Measurements from ENCODE around the gene MSMB.
"Not testable (repeated sequence)": the region's sequence is repeated elsewhere in the genome, so short reads cannot be mapped to it uniquely, and the experiment has no call there.

MSMB gene

GRCh38 chr10:46001187-46001756 lies 44.8 kb downstream of the MSMB start:
- no peaks in the 10 kb centered on the region for H3K27me3 Mint-ChIP-seq (ENCODE audit: low read depth, poor library complexity)
- H3K36me3 Mint-ChIP-seq (ENCODE audit: low read depth) = peaks cover 74% of the 10 kb centered on the region
- no peaks in the 10 kb centered on the region for H3K4me1 Mint-ChIP-seq
- no peak for TF ChIP-seq CTCF (IDR thresholded peaks at IDR 0.05)
- H3K27ac Mint-ChIP-seq = no peak overlapping the region
- H3K9me3 Mint-ChIP-seq = no peaks in the 10 kb centered on the region
- no peak overlapping the region for H3K4me3 Mint-ChIP-seq
- no peak for DNase-seq

- no peaks in the 10 kb centered on the region for H3K9me3 Mint-ChIP-seq
- H3K36me3 Mint-ChIP-seq (ENCODE audit: low read depth) = peaks cover 73% of the 10 kb centered on the region
- no peaks in the 10 kb centered on the region for H3K4me1 Mint-ChIP-seq
- DNase-seq = no peak
- TF ChIP-seq CTCF (IDR thresholded peaks at IDR 0.05) = no peak
- no peaks in the 10 kb centered on the region for H3K27me3 Mint-ChIP-seq (ENCODE audit: low read depth, poor library complexity)
- H3K27ac Mint-ChIP-seq = no peak overlapping the region
- no peak overlapping the region for H3K4me3 Mint-ChIP-seq
Measured at GRCh38 chr10:46000538-46000937, 45.5 kb downstream of the MSMB start.

GRCh38 chr10:45999955-46000354 lies 46.1 kb downstream of the MSMB start:
- H3K4me1 Mint-ChIP-seq; DNase-seq; H3K27me3 Mint-ChIP-seq (ENCODE audit: low read depth, poor library complexity); H3K9me3 Mint-ChIP-seq; H3K4me3 Mint-ChIP-seq; H3K27ac Mint-ChIP-seq: not testable (repeated sequence)
- H3K36me3 Mint-ChIP-seq (ENCODE audit: low read depth) = peaks cover 73% of the 10 kb centered on the region

- Mint-ChIP-seq H3K9me3 (no peaks in the 10 kb centered on the region), H3K27me3 (ENCODE audit: low read depth, poor library complexity) (no peaks in the 10 kb centered on the region)
Measured at GRCh38 chr10:45997994-45998763, 47.9 kb downstream of the MSMB start.

GRCh38 chr10:45997557-45997956 lies 48.5 kb downstream of the MSMB start:
- H3K4me1 Mint-ChIP-seq = no peaks in the 10 kb centered on the region
- no peaks in the 10 kb centered on the region for H3K27me3 Mint-ChIP-seq (ENCODE audit: low read depth, poor library complexity)
- peaks cover 77% of the 10 kb centered on the region for H3K36me3 Mint-ChIP-seq (ENCODE audit: low read depth)
- H3K9me3 Mint-ChIP-seq = no peaks in the 10 kb centered on the region
- no peak for DNase-seq
- no peak overlapping the region for H3K4me3 Mint-ChIP-seq
- H3K27ac Mint-ChIP-seq = peak overlapping the region; percentile 83
- no peak for TF ChIP-seq CTCF (IDR thresholded peaks at IDR 0.05)

More at GRCh38 chr10:45997994-45998763, 47.9 kb downstream of the MSMB start:
- Mint-ChIP-seq H3K4me1 (no peaks in the 10 kb centered on the region), H3K36me3 (ENCODE audit: low read depth) (peaks cover 75% of the 10 kb centered on the region), H3K27ac (no peak overlapping the region), H3K4me3 (no peak overlapping the region)
- DNase-seq = no peak
- no peak for TF ChIP-seq CTCF (IDR thresholded peaks at IDR 0.05)

GRCh38 chr10:45985590-45985989 lies 60.5 kb downstream of the MSMB start:
- H3K36me3 Mint-ChIP-seq (ENCODE audit: low read depth) = peaks cover 21% of the 10 kb centered on the region
- DNase-seq; H3K9me3 Mint-ChIP-seq; H3K27ac Mint-ChIP-seq; H3K4me3 Mint-ChIP-seq; H3K27me3 Mint-ChIP-seq (ENCODE audit: low read depth, poor library complexity); H3K4me1 Mint-ChIP-seq: not testable (repeated sequence)

- H3K4me3 Mint-ChIP-seq; H3K27me3 Mint-ChIP-seq (ENCODE audit: low read depth, poor library complexity); H3K27ac Mint-ChIP-seq; H3K4me1 Mint-ChIP-seq; H3K9me3 Mint-ChIP-seq; DNase-seq: not testable (repeated sequence)
- peaks cover 18% of the 10 kb centered on the region for H3K36me3 Mint-ChIP-seq (ENCODE audit: low read depth)
Measured at GRCh38 chr10:45984473-45984872, 61.6 kb downstream of the MSMB start.
